Measurements from ENCODE around the gene FAM168A. TPM values are rescaled to one million over a fixed set of nuclear protein-coding genes. Genes with fewer than 3 reads are reported as not detected.

Gene FAM168A
- total RNA-seq, 1 experiment from 2014 or later = 21.1 TPM

- H3K56ac ChIP-seq (ENCODE audit: insufficient read length, low read depth, low read length) = no peak overlapping the region
- no peaks in the 10 kb centered on the region for H3K9me3 ChIP-seq (ENCODE audit: control insufficient read depth, low read depth, low read length)
- no peaks in the 10 kb centered on the region for H3K23me2 ChIP-seq (ENCODE audit: insufficient read length, low read depth, low read length, poor library complexity, severe bottlenecking)
- no peak for TF ChIP-seq CTCF (conservative IDR thresholded peaks at IDR 0.05)
- H2AFZ ChIP-seq (ENCODE audit: low read length) = no peak overlapping the region
- no peak overlapping the region for H4K5ac ChIP-seq (ENCODE audit: insufficient read length, low read depth, low read length)
- H3K14ac ChIP-seq (ENCODE audit: insufficient read depth, low read length) = no peak overlapping the region
- H3K79me2 ChIP-seq (ENCODE audit: insufficient read depth, low read length) = no peaks in the 10 kb centered on the region
- no peak overlapping the region for H2BK12ac ChIP-seq (ENCODE audit: insufficient read length, low read depth, low read length)
- Mint-ChIP-seq H3K27me3 (ENCODE audit: low read depth) (no peaks in the 10 kb centered on the region), H3K27ac (peak overlapping the region in 1 of 3 experiments; percentile 32; a peak in 3 of 7 replicates), H3K36me3 (ENCODE audit: insufficient read depth in 1 of 3, low read depth in 3 of 3) (peaks cover 0 to 6% (median 2%) of the 10 kb centered on the region in 3 experiments; a peak in 4 of 7 replicates), H3K9me3 (no peaks in the 10 kb centered on the region), H3K4me1 (peaks cover 46 to 60% of the 10 kb centered on the region in 2 experiments), H3K4me3 (no peak overlapping the region; a peak in 1 of 5 replicates)
- H3K4ac ChIP-seq (ENCODE audit: low read depth, low read length) = no peak overlapping the region
- H3K27me3 ChIP-seq (ENCODE audit: insufficient read depth, low read length) = no peaks in the 10 kb centered on the region
- H2BK5ac ChIP-seq (ENCODE audit: insufficient read length, low read length) = no peak overlapping the region
- H3K18ac ChIP-seq (ENCODE audit: insufficient read length, low read depth, low read length) = no peak overlapping the region
- no peak overlapping the region for H4K8ac ChIP-seq (replicated peaks; ENCODE audit: insufficient read length, low read depth, low read length)
- no peak overlapping the region for H3T11ph ChIP-seq (ENCODE audit: low read length)
- no peak overlapping the region for H3K4me2 ChIP-seq (ENCODE audit: insufficient read depth, insufficient read length, low read length)
- no peaks in the 10 kb centered on the region for H4K20me1 ChIP-seq (ENCODE audit: control insufficient read depth, insufficient read depth, insufficient read length)
- no peak overlapping the region for H4K91ac ChIP-seq (ENCODE audit: insufficient read length, low read depth, low read length)
- no peak overlapping the region for H3K23ac ChIP-seq (ENCODE audit: insufficient read length, low read depth, low read length)
- H3K9ac ChIP-seq (ENCODE audit: extremely low read depth, insufficient read length, low read length) = no peak overlapping the region
- H3K4me1 ChIP-seq (ENCODE audit: insufficient read depth, low read length) = peaks cover 17% of the 10 kb centered on the region
- no peak overlapping the region for H2BK120ac ChIP-seq (ENCODE audit: low read depth, low read length, poor library complexity, severe bottlenecking)
- H2BK20ac ChIP-seq (ENCODE audit: low read depth, low read length, poor library complexity, severe bottlenecking) = no peak overlapping the region
- DNase-seq = no peak
- no peak overlapping the region for H2BK15ac ChIP-seq (ENCODE audit: low read depth, low read length)
- no peak overlapping the region for H2AK5ac ChIP-seq (ENCODE audit: insufficient read length, low read length)
- no CpG with 5 or more reads among the region's 1 CpG for WGBS (ENCODE audit: extremely low coverage, insufficient read length, low lambda C conversion rate)
- no peak overlapping the region for H3K27ac ChIP-seq (ENCODE audit: insufficient read length, low read depth, low read length)
- H3K79me1 ChIP-seq (ENCODE audit: insufficient read depth, low read depth, low read length, poor library complexity, severe bottlenecking) = no peaks in the 10 kb centered on the region
Measured at GRCh38 chr11:73532310-73532709, 65.6 kb downstream of the FAM168A start.
